WTC11 (cell line): ENCODE data around the gene PCED1A. TPM values are rescaled to one million over a fixed set of nuclear protein-coding genes. Genes with fewer than 3 reads are reported as not detected.

Experiments
- ATF1 ChIP-seq: sonication (generic); formaldehyde crosslinking; IDR thresholded peaks from 2 replicates; pipeline ENCODE4 v1.8.1; 2023; ENCODE audit warnings: mild to moderate bottlenecking, moderate library complexity, missing genetic modification reagents
- CBFB ChIP-seq: sonication (generic); formaldehyde crosslinking; IDR thresholded peaks from 2 replicates; pipeline ENCODE4 v1.8.1; 2022; ENCODE audit warnings: mild to moderate bottlenecking, low read depth, missing genetic modification reagents
- CREM ChIP-seq: sonication (generic); formaldehyde crosslinking; IDR thresholded peaks from 2 replicates; pipeline ENCODE4 v1.8.1; 2022; ENCODE audit warnings: mild to moderate bottlenecking, missing genetic modification reagents, moderate library complexity
- EMX1 ChIP-seq: fragments of 250-450 bp; sonication (Bioruptor Pico); IDR thresholded peaks from 2 replicates; pipeline ENCODE4 v1.8.0; 2021; ENCODE audit warnings: mild to moderate bottlenecking
- ETV6 ChIP-seq: sonication (generic); formaldehyde crosslinking; IDR thresholded peaks from 2 replicates; pipeline ENCODE4 v1.8.1; 2022; ENCODE audit warnings: mild to moderate bottlenecking, missing genetic modification reagents
- GRHL2 ChIP-seq: fragments of 250-450 bp; sonication (Bioruptor Pico); IDR thresholded peaks from 2 replicates; pipeline ENCODE4 v1.8.0; 2022; ENCODE audit warnings: mild to moderate bottlenecking, moderate library complexity; ENCODE audit not compliant: insufficient replicate concordance, severe bottlenecking
- GTF2I ChIP-seq: fragments of 250-450 bp; sonication (Bioruptor Pico); conservative IDR thresholded peaks from 2 replicates; pipeline ENCODE4 v1.4.0; 2021; ENCODE audit warnings: mild to moderate bottlenecking
- IRF2 ChIP-seq: sonication (generic); formaldehyde crosslinking; IDR thresholded peaks from 2 replicates; pipeline ENCODE4 v1.8.0; 2022; ENCODE audit warnings: low read depth, missing genetic modification reagents, borderline replicate concordance
- JUN ChIP-seq: sonication (generic); formaldehyde crosslinking; IDR thresholded peaks from 2 replicates; pipeline ENCODE4 v1.8.0; 2023; ENCODE audit warnings: mild to moderate bottlenecking, missing genetic modification reagents
- NFYB ChIP-seq: sonication (generic); formaldehyde crosslinking; conservative IDR thresholded peaks from 2 replicates; pipeline ENCODE4 v1.8.0; 2022; ENCODE audit warnings: low read depth, missing genetic modification reagents
- TEAD4 ChIP-seq: sonication (generic); formaldehyde crosslinking; IDR thresholded peaks from 2 replicates; pipeline ENCODE4 v1.8.0; 2022; ENCODE audit warnings: mild to moderate bottlenecking, missing genetic modification reagents
- ZNF121 ChIP-seq: sonication (generic); formaldehyde crosslinking; IDR thresholded peaks from 2 replicates; pipeline ENCODE4 v1.8.0; 2023; ENCODE audit warnings: missing genetic modification reagents
- total RNA-seq: library from RNA; stranded (reverse); gene quantifications from 3 replicates; pipeline ENCODE4 v1.2.3, GENCODE V29; 2021
- TF ChIP-seq, protein P1 (sequence below): sonication (generic); formaldehyde crosslinking; IDR thresholded peaks from 2 replicates; pipeline ENCODE4 v1.8.1; 2023; ENCODE audit warnings: mild to moderate bottlenecking, missing genetic modification reagents, borderline replicate concordance
- TF ChIP-seq, protein P2 (sequence below): fragments of 250-450 bp; sonication (Bioruptor Pico); IDR thresholded peaks from 2 replicates; pipeline ENCODE4 v1.9.0; 2021; ENCODE audit warnings: mild to moderate bottlenecking, borderline replicate concordance
- TF ChIP-seq, protein P3 (sequence below): fragments of 250-450 bp; sonication (Bioruptor Pico); IDR thresholded peaks from 2 replicates; pipeline ENCODE4 v1.8.0; 2021; ENCODE audit warnings: mild to moderate bottlenecking
- TF ChIP-seq, protein P4 (sequence below): fragments of 250-450 bp; sonication (Bioruptor Pico); IDR thresholded peaks from 2 replicates; pipeline ENCODE4 v1.9.0; 2021; ENCODE audit warnings: mild to moderate bottlenecking
- TF ChIP-seq, protein P5 (sequence below): sonication (generic); formaldehyde crosslinking; IDR thresholded peaks from 2 replicates; pipeline ENCODE4 v1.8.0; 2022; ENCODE audit warnings: mild to moderate bottlenecking, missing genetic modification reagents
- TF ChIP-seq, protein P6 (sequence below): sonication (generic); formaldehyde crosslinking; IDR thresholded peaks from 2 replicates; pipeline ENCODE4 v1.8.1; 2023; ENCODE audit warnings: mild to moderate bottlenecking, missing genetic modification reagents, moderate library complexity
- TF ChIP-seq, protein P7 (sequence below): sonication (generic); formaldehyde crosslinking; IDR thresholded peaks from 2 replicates; pipeline ENCODE4 v1.8.1; 2022; ENCODE audit warnings: low read depth, missing genetic modification reagents, borderline replicate concordance

Gene PCED1A
- total RNA-seq, 1 experiment from 2014 or later = 19.7 TPM

DNA sequence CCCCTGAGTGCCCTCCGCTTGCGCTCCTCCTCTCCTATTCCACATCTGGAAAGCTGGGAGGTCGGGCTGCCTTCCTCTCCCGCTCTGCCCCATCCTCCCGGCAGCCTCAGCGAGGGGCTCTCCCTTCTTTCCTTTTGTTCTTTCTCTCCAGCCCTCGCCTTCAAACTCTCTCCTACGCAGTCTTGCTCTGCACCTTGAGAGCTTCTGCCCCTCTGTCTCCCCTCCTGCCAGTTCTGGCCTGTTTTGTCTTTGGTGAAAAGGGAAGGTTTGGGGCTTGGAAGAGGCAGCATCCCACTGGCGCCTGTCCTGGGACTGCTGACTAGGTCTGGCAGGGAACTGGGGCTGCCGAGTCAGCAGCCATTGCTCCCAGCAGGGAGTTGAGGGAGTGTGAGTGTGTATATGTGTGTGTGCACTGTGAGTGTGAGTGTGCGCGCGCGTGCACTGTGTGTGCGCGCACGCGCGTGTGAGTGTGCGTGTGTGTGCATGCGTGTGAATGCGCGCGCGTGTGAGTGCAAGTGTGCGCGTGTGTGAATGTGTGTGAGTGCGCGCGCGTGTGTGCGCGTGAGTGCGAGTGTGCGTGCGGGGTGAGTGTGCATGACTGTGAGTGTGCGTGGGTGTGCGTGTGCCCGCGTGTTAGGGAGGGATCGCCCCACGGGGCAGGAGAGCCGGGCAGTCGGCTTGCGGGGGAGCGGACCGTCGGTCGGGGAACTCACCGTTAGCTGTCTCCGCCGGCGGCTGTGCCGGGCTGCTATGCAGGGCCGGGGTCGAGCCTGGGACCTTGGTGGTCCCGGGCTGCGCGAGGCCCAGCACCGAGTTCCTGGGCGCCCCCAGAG is 40.6 kb downstream of the PCED1A start (continued):
- TF ChIP-seq, protein P1, sequence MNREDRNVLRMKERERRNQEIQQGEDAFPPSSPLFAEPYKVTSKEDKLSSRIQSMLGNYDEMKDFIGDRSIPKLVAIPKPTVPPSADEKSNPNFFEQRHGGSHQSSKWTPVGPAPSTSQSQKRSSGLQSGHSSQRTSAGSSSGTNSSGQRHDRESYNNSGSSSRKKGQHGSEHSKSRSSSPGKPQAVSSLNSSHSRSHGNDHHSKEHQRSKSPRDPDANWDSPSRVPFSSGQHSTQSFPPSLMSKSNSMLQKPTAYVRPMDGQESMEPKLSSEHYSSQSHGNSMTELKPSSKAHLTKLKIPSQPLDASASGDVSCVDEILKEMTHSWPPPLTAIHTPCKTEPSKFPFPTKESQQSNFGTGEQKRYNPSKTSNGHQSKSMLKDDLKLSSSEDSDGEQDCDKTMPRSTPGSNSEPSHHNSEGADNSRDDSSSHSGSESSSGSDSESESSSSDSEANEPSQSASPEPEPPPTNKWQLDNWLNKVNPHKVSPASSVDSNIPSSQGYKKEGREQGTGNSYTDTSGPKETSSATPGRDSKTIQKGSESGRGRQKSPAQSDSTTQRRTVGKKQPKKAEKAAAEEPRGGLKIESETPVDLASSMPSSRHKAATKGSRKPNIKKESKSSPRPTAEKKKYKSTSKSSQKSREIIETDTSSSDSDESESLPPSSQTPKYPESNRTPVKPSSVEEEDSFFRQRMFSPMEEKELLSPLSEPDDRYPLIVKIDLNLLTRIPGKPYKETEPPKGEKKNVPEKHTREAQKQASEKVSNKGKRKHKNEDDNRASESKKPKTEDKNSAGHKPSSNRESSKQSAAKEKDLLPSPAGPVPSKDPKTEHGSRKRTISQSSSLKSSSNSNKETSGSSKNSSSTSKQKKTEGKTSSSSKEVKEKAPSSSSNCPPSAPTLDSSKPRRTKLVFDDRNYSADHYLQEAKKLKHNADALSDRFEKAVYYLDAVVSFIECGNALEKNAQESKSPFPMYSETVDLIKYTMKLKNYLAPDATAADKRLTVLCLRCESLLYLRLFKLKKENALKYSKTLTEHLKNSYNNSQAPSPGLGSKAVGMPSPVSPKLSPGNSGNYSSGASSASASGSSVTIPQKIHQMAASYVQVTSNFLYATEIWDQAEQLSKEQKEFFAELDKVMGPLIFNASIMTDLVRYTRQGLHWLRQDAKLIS = no peak
- TF ChIP-seq TEAD4 (CRISPR knock-in tag) (no peak), JUN (CRISPR knock-in tag) (0 out of 2 replicates have a peak, but pooled peaks have one; percentile 28), CREM (CRISPR knock-in tag) (no peak), ETV6 (no peak), NFYB (no peak), ATF1 (CRISPR knock-in tag) (no peak), IRF2 (CRISPR knock-in tag) (no peak), GTF2I (CRISPR knock-in tag) (no peak), ZNF121 (no peak), GRHL2 (CRISPR knock-in tag) (no peak), CBFB (CRISPR knock-in tag) (no peak), EMX1 (CRISPR knock-in tag) (0 out of 2 replicates have a peak, but pooled peaks have one; percentile 55)
- TF ChIP-seq, protein P2, sequence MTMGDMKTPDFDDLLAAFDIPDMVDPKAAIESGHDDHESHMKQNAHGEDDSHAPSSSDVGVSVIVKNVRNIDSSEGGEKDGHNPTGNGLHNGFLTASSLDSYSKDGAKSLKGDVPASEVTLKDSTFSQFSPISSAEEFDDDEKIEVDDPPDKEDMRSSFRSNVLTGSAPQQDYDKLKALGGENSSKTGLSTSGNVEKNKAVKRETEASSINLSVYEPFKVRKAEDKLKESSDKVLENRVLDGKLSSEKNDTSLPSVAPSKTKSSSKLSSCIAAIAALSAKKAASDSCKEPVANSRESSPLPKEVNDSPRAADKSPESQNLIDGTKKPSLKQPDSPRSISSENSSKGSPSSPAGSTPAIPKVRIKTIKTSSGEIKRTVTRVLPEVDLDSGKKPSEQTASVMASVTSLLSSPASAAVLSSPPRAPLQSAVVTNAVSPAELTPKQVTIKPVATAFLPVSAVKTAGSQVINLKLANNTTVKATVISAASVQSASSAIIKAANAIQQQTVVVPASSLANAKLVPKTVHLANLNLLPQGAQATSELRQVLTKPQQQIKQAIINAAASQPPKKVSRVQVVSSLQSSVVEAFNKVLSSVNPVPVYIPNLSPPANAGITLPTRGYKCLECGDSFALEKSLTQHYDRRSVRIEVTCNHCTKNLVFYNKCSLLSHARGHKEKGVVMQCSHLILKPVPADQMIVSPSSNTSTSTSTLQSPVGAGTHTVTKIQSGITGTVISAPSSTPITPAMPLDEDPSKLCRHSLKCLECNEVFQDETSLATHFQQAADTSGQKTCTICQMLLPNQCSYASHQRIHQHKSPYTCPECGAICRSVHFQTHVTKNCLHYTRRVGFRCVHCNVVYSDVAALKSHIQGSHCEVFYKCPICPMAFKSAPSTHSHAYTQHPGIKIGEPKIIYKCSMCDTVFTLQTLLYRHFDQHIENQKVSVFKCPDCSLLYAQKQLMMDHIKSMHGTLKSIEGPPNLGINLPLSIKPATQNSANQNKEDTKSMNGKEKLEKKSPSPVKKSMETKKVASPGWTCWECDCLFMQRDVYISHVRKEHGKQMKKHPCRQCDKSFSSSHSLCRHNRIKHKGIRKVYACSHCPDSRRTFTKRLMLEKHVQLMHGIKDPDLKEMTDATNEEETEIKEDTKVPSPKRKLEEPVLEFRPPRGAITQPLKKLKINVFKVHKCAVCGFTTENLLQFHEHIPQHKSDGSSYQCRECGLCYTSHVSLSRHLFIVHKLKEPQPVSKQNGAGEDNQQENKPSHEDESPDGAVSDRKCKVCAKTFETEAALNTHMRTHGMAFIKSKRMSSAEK (CRISPR knock-in tag) = peak; percentile 26; the same call in 1 of the 2 replicates
- TF ChIP-seq, protein P3, sequence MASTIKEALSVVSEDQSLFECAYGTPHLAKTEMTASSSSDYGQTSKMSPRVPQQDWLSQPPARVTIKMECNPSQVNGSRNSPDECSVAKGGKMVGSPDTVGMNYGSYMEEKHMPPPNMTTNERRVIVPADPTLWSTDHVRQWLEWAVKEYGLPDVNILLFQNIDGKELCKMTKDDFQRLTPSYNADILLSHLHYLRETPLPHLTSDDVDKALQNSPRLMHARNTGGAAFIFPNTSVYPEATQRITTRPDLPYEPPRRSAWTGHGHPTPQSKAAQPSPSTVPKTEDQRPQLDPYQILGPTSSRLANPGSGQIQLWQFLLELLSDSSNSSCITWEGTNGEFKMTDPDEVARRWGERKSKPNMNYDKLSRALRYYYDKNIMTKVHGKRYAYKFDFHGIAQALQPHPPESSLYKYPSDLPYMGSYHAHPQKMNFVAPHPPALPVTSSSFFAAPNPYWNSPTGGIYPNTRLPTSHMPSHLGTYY (CRISPR knock-in tag) = no peak; the same call in 1 of the 2 replicates
- TF ChIP-seq, protein P4, sequence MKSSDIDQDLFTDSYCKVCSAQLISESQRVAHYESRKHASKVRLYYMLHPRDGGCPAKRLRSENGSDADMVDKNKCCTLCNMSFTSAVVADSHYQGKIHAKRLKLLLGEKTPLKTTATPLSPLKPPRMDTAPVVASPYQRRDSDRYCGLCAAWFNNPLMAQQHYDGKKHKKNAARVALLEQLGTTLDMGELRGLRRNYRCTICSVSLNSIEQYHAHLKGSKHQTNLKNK (CRISPR knock-in tag) = no peak
- TF ChIP-seq, protein P5, sequence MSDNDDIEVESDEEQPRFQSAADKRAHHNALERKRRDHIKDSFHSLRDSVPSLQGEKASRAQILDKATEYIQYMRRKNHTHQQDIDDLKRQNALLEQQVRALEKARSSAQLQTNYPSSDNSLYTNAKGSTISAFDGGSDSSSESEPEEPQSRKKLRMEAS (CRISPR knock-in tag) = peak; percentile 44; the same call in 1 of the 2 replicates
- TF ChIP-seq, protein P6, sequence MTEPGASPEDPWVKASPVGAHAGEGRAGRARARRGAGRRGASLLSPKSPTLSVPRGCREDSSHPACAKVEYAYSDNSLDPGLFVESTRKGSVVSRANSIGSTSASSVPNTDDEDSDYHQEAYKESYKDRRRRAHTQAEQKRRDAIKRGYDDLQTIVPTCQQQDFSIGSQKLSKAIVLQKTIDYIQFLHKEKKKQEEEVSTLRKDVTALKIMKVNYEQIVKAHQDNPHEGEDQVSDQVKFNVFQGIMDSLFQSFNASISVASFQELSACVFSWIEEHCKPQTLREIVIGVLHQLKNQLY (CRISPR knock-in tag) = no peak
- TF ChIP-seq, protein P7, sequence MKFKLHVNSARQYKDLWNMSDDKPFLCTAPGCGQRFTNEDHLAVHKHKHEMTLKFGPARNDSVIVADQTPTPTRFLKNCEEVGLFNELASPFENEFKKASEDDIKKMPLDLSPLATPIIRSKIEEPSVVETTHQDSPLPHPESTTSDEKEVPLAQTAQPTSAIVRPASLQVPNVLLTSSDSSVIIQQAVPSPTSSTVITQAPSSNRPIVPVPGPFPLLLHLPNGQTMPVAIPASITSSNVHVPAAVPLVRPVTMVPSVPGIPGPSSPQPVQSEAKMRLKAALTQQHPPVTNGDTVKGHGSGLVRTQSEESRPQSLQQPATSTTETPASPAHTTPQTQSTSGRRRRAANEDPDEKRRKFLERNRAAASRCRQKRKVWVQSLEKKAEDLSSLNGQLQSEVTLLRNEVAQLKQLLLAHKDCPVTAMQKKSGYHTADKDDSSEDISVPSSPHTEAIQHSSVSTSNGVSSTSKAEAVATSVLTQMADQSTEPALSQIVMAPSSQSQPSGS (CRISPR knock-in tag) = no peak
